H9 (cell line): ENCODE results near the gene ZNF484. TPM values are rescaled to one million over a fixed set of nuclear protein-coding genes. Genes with fewer than 3 reads are reported as not detected.

ENCODE experiments used
- DNase-seq: peaks from one replicate; pipeline ENCODE4 v3.0.0-alpha.2; 2017
- H2AFZ ChIP-seq: one replicate; pipeline ENCODE4 v1.6.1; 2013; ENCODE audit warnings: mild to moderate bottlenecking, low read length, control low read depth, moderate library complexity
- H2AK5ac ChIP-seq: 2 replicates; pipeline ENCODE4 v1.6.1; 2013; ENCODE audit warnings: low read length, control low read depth, mixed read lengths; ENCODE audit not compliant: insufficient read length
- H2BK120ac ChIP-seq: one replicate; pipeline ENCODE4 v1.6.1; 2013; ENCODE audit warnings: low read depth, mild to moderate bottlenecking, low read length, control low read depth, inconsistent platforms; ENCODE audit not compliant: poor library complexity, severe bottlenecking
- H2BK12ac ChIP-seq: 2 replicates; pipeline ENCODE4 v1.6.1; 2013; ENCODE audit warnings: low read length, control low read depth, mixed read lengths, low read depth; ENCODE audit not compliant: insufficient read length
- H2BK15ac ChIP-seq: 2 replicates; pipeline ENCODE4 v1.6.1; 2013; ENCODE audit warnings: low read depth, low read length, control low read depth
- H2BK20ac ChIP-seq: one replicate; pipeline ENCODE4 v1.6.1; 2013; ENCODE audit warnings: low read depth, mild to moderate bottlenecking, low read length, control low read depth, inconsistent platforms; ENCODE audit not compliant: poor library complexity, severe bottlenecking
- H2BK5ac ChIP-seq: 2 replicates; pipeline ENCODE4 v1.6.1; 2013; ENCODE audit warnings: low read length, control low read depth, mixed read lengths; ENCODE audit not compliant: insufficient read length
- H3K14ac ChIP-seq: 2 replicates; pipeline ENCODE4 v1.6.1; 2013; ENCODE audit warnings: low read length, control low read depth; ENCODE audit not compliant: insufficient read depth
- H3K18ac ChIP-seq: 2 replicates; pipeline ENCODE4 v1.6.1; 2013; ENCODE audit warnings: low read depth, mild to moderate bottlenecking, mixed read lengths, low read length, control low read depth; ENCODE audit not compliant: insufficient read length
- H3K23ac ChIP-seq: 2 replicates; pipeline ENCODE4 v1.6.1; 2013; ENCODE audit warnings: low read length, control low read depth, mixed read lengths, low read depth; ENCODE audit not compliant: insufficient read length
- H3K23me2 ChIP-seq: 2 replicates; pipeline ENCODE4 v1.6.1; 2013; ENCODE audit warnings: low read depth, mild to moderate bottlenecking, mixed read lengths, low read length, control low read depth; ENCODE audit not compliant: insufficient read length, poor library complexity, severe bottlenecking
- H3K27ac ChIP-seq: 2 replicates; pipeline ENCODE4 v1.5.1; 2013; ENCODE audit warnings: low read length, control low read depth, mixed read lengths, low read depth; ENCODE audit not compliant: insufficient read length
- H3K27me3 ChIP-seq: 2 replicates; pipeline ENCODE4 v1.6.1; 2013; ENCODE audit warnings: low read length, control low read depth, inconsistent platforms; ENCODE audit not compliant: insufficient read depth
- H3K4ac ChIP-seq: 2 replicates; pipeline ENCODE4 v1.6.1; 2013; ENCODE audit warnings: low read depth, mild to moderate bottlenecking, control low read depth, inconsistent platforms, low read length, moderate library complexity
- H3K4me1 ChIP-seq: 2 replicates; pipeline ENCODE4 v1.6.1; 2013; ENCODE audit warnings: low read length, control low read depth, inconsistent platforms; ENCODE audit not compliant: insufficient read depth
- H3K4me2 ChIP-seq: 2 replicates; pipeline ENCODE4 v1.6.1; 2013; ENCODE audit warnings: low read length, control low read depth, mixed read lengths; ENCODE audit not compliant: insufficient read length, insufficient read depth
- H3K56ac ChIP-seq: 2 replicates; pipeline ENCODE4 v1.6.1; 2013; ENCODE audit warnings: low read depth, mild to moderate bottlenecking, mixed read lengths, low read length, control low read depth; ENCODE audit not compliant: insufficient read length
- H3K79me1 ChIP-seq: 2 replicates; pipeline ENCODE4 v1.6.1; 2013; ENCODE audit warnings: low read depth, mild to moderate bottlenecking, moderate library complexity, low read length, control low read depth, inconsistent platforms; ENCODE audit not compliant: insufficient read depth, poor library complexity, severe bottlenecking
- H3K79me2 ChIP-seq: 2 replicates; pipeline ENCODE4 v1.6.1; 2013; ENCODE audit warnings: low read length, control low read depth, inconsistent platforms; ENCODE audit not compliant: insufficient read depth
- H3K9ac ChIP-seq: 2 replicates; pipeline ENCODE4 v1.6.1; 2013; ENCODE audit warnings: low read length, control low read depth, mixed read lengths; ENCODE audit not compliant: insufficient read length; ENCODE audit errors: extremely low read depth
- H3K9me3 ChIP-seq: one replicate; pipeline ENCODE4 v1.6.1; 2013; ENCODE audit warnings: low read depth, low read length, inconsistent platforms; ENCODE audit not compliant: control insufficient read depth
- H3T11ph ChIP-seq: one replicate; pipeline ENCODE4 v1.6.1; 2013; ENCODE audit warnings: mild to moderate bottlenecking, low read length, control low read depth, inconsistent platforms
- H4K20me1 ChIP-seq: one replicate; pipeline ENCODE4 v1.6.1; 2013; ENCODE audit not compliant: control insufficient read depth, insufficient read length, insufficient read depth
- H4K5ac ChIP-seq: 2 replicates; pipeline ENCODE4 v1.6.1; 2013; ENCODE audit warnings: low read depth, mild to moderate bottlenecking, mixed read lengths, low read length, control low read depth; ENCODE audit not compliant: insufficient read length
- H4K8ac ChIP-seq: replicated peaks from 2 replicates; pipeline ENCODE4 v1.6.1; 2013; ENCODE audit warnings: low read length, control low read depth, mixed read lengths, low read depth; ENCODE audit not compliant: insufficient read length
- H4K91ac ChIP-seq: 2 replicates; pipeline ENCODE4 v1.6.1; 2013; ENCODE audit warnings: low read depth, mild to moderate bottlenecking, moderate library complexity, mixed read lengths, low read length, control low read depth; ENCODE audit not compliant: insufficient read length
- H3K27ac Mint-ChIP-seq, 3 experiments: 2 replicates in 2 of 3; 3 replicates in 1 of 3; pipeline ENCODE4 v1.8.0; 2020 to 2021; ENCODE audit warnings: mixed read lengths in 3 of 3, mild to moderate bottlenecking in 1 of 3, moderate library complexity in 1 of 3
- H3K27me3 Mint-ChIP-seq: 2 replicates; pipeline ENCODE4 v1.8.0; 2021; ENCODE audit warnings: low read depth, mild to moderate bottlenecking, moderate library complexity, mixed read lengths
- H3K36me3 Mint-ChIP-seq, 3 experiments: 2 replicates in 2 of 3; 3 replicates in 1 of 3; pipeline ENCODE4 v1.8.0; 2020 to 2021; ENCODE audit warnings: low read depth in 3 of 3, mixed read lengths in 3 of 3; ENCODE audit not compliant: insufficient read depth in 1 of 3
- H3K4me1 Mint-ChIP-seq, 2 experiments: 2 replicates each; pipeline ENCODE4 v1.8.0; 2020; ENCODE audit warnings: mixed read lengths in 2 of 2
- H3K4me3 Mint-ChIP-seq, 2 experiments: 2 replicates in 1 of 2; 3 replicates in 1 of 2; pipeline ENCODE4 v1.8.0; 2020 to 2021; ENCODE audit warnings: mild to moderate bottlenecking in 2 of 2, mixed read lengths in 2 of 2, moderate library complexity in 1 of 2
- H3K9me3 Mint-ChIP-seq, 2 experiments: 2 replicates in 1 of 2; 3 replicates in 1 of 2; pipeline ENCODE4 v1.8.0; 2020; ENCODE audit warnings: mild to moderate bottlenecking in 2 of 2, mixed read lengths in 2 of 2, moderate library complexity in 1 of 2
- CTCF ChIP-seq: fragments of 200-600 bp; sonication (generic); conservative IDR thresholded peaks from 3 replicates; pipeline ENCODE4 v1.8.0; 2021; ENCODE audit warnings: antibody characterized with exemption, mild to moderate bottlenecking
- WGBS: extraction: QIAGEN DNeasy Blood & Tissue Kit; methylation state at CpG from one replicate; pipeline ENCODE4 v1.1.7; 2013; ENCODE audit warnings: missing lambda C conversion rate, low lambda C conversion rate, mixed read lengths; ENCODE audit not compliant: insufficient read length; ENCODE audit errors: extremely low coverage; 5-methylcytosine and 5-hydroxymethylcytosine counted together
- total RNA-seq: library from RNA; stranded (reverse); gene quantifications from 2 replicates; pipeline ENCODE4 v1.2.1, GENCODE V29; 2021

Gene ZNF484
- total RNA-seq, 1 experiment from 2014 or later, result 10.2 TPM

- peaks cover 0 to 11% (median 1%) of the 10 kb centered on the region in 3 experiments; a peak in 3 of 7 replicates for H3K36me3 Mint-ChIP-seq
- Histone ChIP-seq H3K79me2 (no peaks in the 10 kb centered on the region), H3K79me1 (no peaks in the 10 kb centered on the region), H3K56ac (no peak overlapping the region), H3K23me2 (no peaks in the 10 kb centered on the region), H2BK12ac (no peak overlapping the region), H3K23ac (no peak overlapping the region), H3K14ac (no peak overlapping the region), H4K5ac (no peak overlapping the region), H3K9me3 (no peaks in the 10 kb centered on the region), H3K4me1 (peaks cover 5% of the 10 kb centered on the region), H3K27me3 (no peaks in the 10 kb centered on the region), H3K4ac (no peak overlapping the region), H2BK120ac (no peak overlapping the region), H3T11ph (no peak overlapping the region), H3K9ac (no peak overlapping the region), H2BK15ac (no peak overlapping the region), H4K20me1 (no peaks in the 10 kb centered on the region), H3K18ac (no peak overlapping the region), H4K8ac (no peak overlapping the region), H2AK5ac (no peak overlapping the region), H3K27ac (no peak overlapping the region), H2BK5ac (no peak overlapping the region), H2BK20ac (no peak overlapping the region), H4K91ac (no peak overlapping the region), H2AFZ (no peak overlapping the region), H3K4me2 (no peak overlapping the region)
- peak overlapping the region; percentile 62 to 83 (median 63); a peak in 3 of 7 replicates for H3K27ac Mint-ChIP-seq
- TF ChIP-seq CTCF, result no peak
- H3K9me3 Mint-ChIP-seq, result no peaks in the 10 kb centered on the region; a peak in 1 of 5 replicates
- peak; percentile 66 for DNase-seq
- whole genome bisulfite sequencing, result no CpG with 5 or more reads among the region's 5 CpGs
- H3K27me3 Mint-ChIP-seq, result peaks cover 47% of the 10 kb centered on the region
- peak overlapping the region in 1 of 2 experiments; percentile 29; a peak in 1 of 5 replicates for H3K4me3 Mint-ChIP-seq
- peaks cover 23 to 41% of the 10 kb centered on the region in 2 experiments for H3K4me1 Mint-ChIP-seq
Observed at GRCh38 chr9:92882276-92882675, 4.4 kb upstream of the ZNF484 start.
